Loucy (cell line): ENCODE data around the gene SLC18A3.

Source experiments
- H2AFZ ChIP-seq: fragments of 200-600 bp; sonication (generic); 2 replicates; pipeline ENCODE4 v1.6.0; 2016; ENCODE audit warnings: antibody characterized with exemption, mild to moderate bottlenecking, low read length, moderate library complexity
- H3F3A ChIP-seq: fragments of 200-600 bp; 2 replicates; pipeline ENCODE4 v1.6.0; 2016; ENCODE audit warnings: antibody characterized with exemption, low read depth, mild to moderate bottlenecking
- H3K27me3 ChIP-seq: fragments of 200-600 bp; sonication (generic); 2 replicates; pipeline ENCODE4 v1.6.1; 2014; ENCODE audit warnings: low read length, mild to moderate bottlenecking; ENCODE audit not compliant: insufficient read depth, poor library complexity, severe bottlenecking
- H3K36me3 ChIP-seq: fragments of 200-600 bp; sonication (generic); 2 replicates; pipeline ENCODE4 v1.6.1; 2016; ENCODE audit warnings: low read length; ENCODE audit not compliant: insufficient read depth
- H3K4me1 ChIP-seq: fragments of 200-600 bp; sonication (generic); 2 replicates; pipeline ENCODE4 v1.5.1; 2014; ENCODE audit warnings: low read length, mild to moderate bottlenecking; ENCODE audit not compliant: insufficient read depth, poor library complexity, severe bottlenecking
- H3K4me2 ChIP-seq: fragments of 200-600 bp; sonication (generic); 2 replicates; pipeline ENCODE4 v1.6.0; 2014; ENCODE audit warnings: antibody characterized with exemption, low read length, low read depth, mild to moderate bottlenecking; ENCODE audit not compliant: poor library complexity, severe bottlenecking
- H3K4me3 ChIP-seq: fragments of 200-600 bp; sonication (generic); 2 replicates; pipeline ENCODE4 v1.5.1; 2014; ENCODE audit warnings: low read length, mild to moderate bottlenecking, mixed read lengths; ENCODE audit not compliant: poor library complexity, severe bottlenecking
- H3K79me2 ChIP-seq: fragments of 200-600 bp; sonication (generic); 2 replicates; pipeline ENCODE4 v1.6.1; 2014; ENCODE audit warnings: low read length; ENCODE audit not compliant: insufficient read depth
- H3K9ac ChIP-seq: fragments of 200-600 bp; sonication (generic); 2 replicates; pipeline ENCODE4 v1.6.0; 2014; ENCODE audit warnings: mild to moderate bottlenecking, low read depth, low read length, moderate library complexity; ENCODE audit not compliant: poor library complexity, severe bottlenecking
- H3K9me2 ChIP-seq: fragments of 200-600 bp; sonication (generic); replicated peaks from 2 replicates; pipeline ENCODE4 v1.6.1; 2016; ENCODE audit warnings: low read depth, low read length, mixed read lengths
- H3K9me3 ChIP-seq: fragments of 200-600 bp; sonication (generic); 2 replicates; pipeline ENCODE4 v1.6.1; 2014; ENCODE audit warnings: mild to moderate bottlenecking, antibody characterized with exemption, low read length, low read depth; ENCODE audit not compliant: insufficient read depth
- H4K20me1 ChIP-seq: fragments of 200-600 bp; sonication (generic); 2 replicates; pipeline ENCODE4 v1.6.0; 2014; ENCODE audit warnings: antibody characterized with exemption, low read length, mild to moderate bottlenecking; ENCODE audit not compliant: insufficient read depth, poor library complexity, severe bottlenecking
- EZH2phosphoT487 ChIP-seq: fragments of 200-600 bp; IDR thresholded peaks from 2 replicates; pipeline ENCODE4 v1.6.1; 2018; ENCODE audit warnings: antibody characterized with exemption, mild to moderate bottlenecking, moderate library complexity, borderline replicate concordance
- TF ChIP-seq, protein P1 (sequence below): fragments of 200-600 bp; sonication (generic); conservative IDR thresholded peaks from 2 replicates; pipeline ENCODE4 v1.5.1; 2014; ENCODE audit warnings: mild to moderate bottlenecking, antibody characterized with exemption, low read length

Gene SLC18A3

DNA sequence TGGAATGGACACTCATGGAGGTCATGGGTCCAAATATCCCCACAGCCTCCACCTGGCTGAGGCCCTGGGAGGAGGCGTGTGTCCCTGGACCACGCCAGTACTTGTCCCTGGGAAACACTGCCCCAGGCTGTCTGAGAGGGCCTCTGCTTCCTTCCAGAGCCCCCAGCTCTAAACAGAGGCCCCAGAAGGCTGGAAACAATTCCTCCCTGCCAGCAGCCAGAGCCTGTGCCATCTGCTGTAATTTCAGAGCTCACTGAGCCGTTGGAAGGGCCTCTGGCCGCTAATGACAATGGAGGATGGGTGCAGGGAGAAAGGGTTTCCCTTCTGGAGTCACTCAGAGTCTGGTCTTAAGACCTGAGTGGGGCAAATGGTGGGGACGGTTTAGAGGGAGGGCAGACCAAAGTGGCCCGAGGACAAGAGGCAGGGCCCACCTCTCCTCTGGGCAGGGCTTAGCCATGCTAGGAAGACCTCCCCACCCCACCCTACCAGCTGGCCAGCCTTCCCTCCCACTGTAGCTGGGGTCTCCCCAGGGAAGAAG, 10.8 kb downstream of the SLC18A3 start:
- H3K27me3 ChIP-seq, result no peaks in the 10 kb centered on the region

DNA sequence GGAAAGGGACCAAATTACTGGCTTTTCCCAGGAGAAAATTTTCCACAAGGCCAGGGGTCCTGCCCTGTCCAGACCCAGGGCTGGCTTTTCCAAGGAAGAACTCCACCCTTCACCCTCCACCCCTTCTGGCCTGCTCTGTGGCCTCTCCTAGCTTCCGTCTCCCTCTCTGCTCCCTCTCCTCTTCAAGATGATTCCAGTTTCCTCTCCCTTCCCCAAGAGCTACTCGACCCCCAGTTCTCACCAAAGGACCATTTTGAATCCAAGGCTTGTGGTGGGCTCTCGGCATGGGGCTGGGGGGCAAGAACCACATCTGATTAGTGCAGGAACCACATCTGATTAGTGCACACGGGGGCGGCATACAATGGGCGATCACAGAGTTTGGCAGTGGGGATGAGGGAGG, 11.5 kb downstream of the SLC18A3 start:
- no peaks in the 10 kb centered on the region for H3K27me3 ChIP-seq
- H4K20me1 ChIP-seq, result no peaks in the 10 kb centered on the region
- H3F3A ChIP-seq, result no peaks in the 10 kb centered on the region
- H3K4me3 ChIP-seq, result no peak overlapping the region
- no peaks in the 10 kb centered on the region for H3K4me1 ChIP-seq
- no peaks in the 10 kb centered on the region for H3K79me2 ChIP-seq
- no peaks in the 10 kb centered on the region for H3K9me3 ChIP-seq
- TF ChIP-seq, protein P1, sequence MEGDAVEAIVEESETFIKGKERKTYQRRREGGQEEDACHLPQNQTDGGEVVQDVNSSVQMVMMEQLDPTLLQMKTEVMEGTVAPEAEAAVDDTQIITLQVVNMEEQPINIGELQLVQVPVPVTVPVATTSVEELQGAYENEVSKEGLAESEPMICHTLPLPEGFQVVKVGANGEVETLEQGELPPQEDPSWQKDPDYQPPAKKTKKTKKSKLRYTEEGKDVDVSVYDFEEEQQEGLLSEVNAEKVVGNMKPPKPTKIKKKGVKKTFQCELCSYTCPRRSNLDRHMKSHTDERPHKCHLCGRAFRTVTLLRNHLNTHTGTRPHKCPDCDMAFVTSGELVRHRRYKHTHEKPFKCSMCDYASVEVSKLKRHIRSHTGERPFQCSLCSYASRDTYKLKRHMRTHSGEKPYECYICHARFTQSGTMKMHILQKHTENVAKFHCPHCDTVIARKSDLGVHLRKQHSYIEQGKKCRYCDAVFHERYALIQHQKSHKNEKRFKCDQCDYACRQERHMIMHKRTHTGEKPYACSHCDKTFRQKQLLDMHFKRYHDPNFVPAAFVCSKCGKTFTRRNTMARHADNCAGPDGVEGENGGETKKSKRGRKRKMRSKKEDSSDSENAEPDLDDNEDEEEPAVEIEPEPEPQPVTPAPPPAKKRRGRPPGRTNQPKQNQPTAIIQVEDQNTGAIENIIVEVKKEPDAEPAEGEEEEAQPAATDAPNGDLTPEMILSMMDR, result no peak
- no peak for TF ChIP-seq EZH2phosphoT487
- H3K9me2 ChIP-seq, result no peaks in the 10 kb centered on the region
- H2AFZ ChIP-seq, result no peak overlapping the region
- H3K36me3 ChIP-seq, result no peaks in the 10 kb centered on the region
- no peak overlapping the region for H3K4me2 ChIP-seq
- no peak overlapping the region for H3K9ac ChIP-seq

More for the DNA sequence above, 10.8 kb downstream of the SLC18A3 start:
- Histone ChIP-seq H3K9ac (no peak overlapping the region), H3K9me2 (no peaks in the 10 kb centered on the region), H4K20me1 (no peaks in the 10 kb centered on the region), H3K4me3 (no peak overlapping the region), H3K79me2 (no peaks in the 10 kb centered on the region), H3K36me3 (no peaks in the 10 kb centered on the region), H3K9me3 (no peaks in the 10 kb centered on the region), H3F3A (no peaks in the 10 kb centered on the region), H3K4me1 (no peaks in the 10 kb centered on the region), H2AFZ (no peak overlapping the region), H3K4me2 (no peak overlapping the region)
- TF ChIP-seq, protein P1, result no peak
- no peak for TF ChIP-seq EZH2phosphoT487

DNA sequence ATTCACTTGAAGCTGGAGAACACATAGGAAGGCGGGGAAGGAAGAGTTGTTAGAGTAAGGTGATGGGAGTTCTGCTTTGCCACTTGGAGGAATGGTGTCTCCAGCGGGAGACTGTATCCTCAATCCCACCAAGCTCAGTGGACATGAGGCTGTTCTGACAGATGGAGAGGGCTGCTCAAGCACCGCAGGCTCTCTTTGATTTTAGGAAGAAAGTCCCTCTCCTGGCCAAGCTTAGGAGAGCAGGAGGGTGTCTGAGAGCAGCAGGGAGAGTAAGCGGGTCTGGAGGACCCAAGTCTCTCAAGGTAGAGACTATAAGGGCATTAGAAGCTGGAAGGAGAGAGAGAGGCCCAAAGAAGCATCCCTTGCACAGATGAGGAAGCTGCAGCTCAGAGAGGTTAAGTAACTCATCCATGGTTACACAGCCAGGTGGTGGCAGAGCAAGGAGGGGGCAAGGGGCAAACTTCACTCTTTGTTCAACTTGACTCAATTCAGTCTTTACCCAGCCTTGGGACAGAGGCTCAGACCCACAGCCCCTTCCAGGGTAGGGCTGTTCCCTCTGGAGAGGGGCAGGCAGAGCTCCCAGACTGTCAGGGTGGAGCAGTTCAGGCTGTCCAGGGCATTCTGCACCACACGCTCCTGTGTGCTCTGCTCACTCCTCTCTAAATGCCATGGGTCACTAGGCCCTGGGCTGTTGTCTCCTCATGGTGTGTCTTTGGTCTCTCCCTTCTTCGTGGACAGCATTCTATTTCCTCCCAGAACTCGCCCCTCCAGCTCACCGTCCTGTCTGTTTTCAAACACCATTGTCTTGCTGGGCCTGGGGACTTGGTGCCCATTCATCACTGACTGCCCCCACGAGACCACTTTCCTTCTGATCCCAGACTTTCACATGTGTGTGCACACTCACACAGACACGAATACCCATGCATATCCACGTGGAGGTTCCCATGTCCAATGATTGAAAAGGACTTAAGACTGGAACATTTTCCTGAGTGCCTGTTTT, 12.6 kb downstream of the SLC18A3 start:
- Histone ChIP-seq H3K79me2 (no peaks in the 10 kb centered on the region), H3K4me1 (no peaks in the 10 kb centered on the region), H3K27me3 (no peaks in the 10 kb centered on the region), H2AFZ (no peak overlapping the region), H3K4me2 (no peak overlapping the region), H3K9me2 (no peaks in the 10 kb centered on the region), H4K20me1 (no peaks in the 10 kb centered on the region), H3K9me3 (no peaks in the 10 kb centered on the region), H3K9ac (no peak overlapping the region), H3K36me3 (no peaks in the 10 kb centered on the region), H3K4me3 (no peak overlapping the region), H3F3A (no peaks in the 10 kb centered on the region)
- TF ChIP-seq EZH2phosphoT487, result no peak
- TF ChIP-seq, protein P1, result no peak
